SU-DHL-6 (cell line): ENCODE measurements around the gene CSF1R.

Experiments used
- H2AFZ ChIP-seq: fragments of 200-600 bp; sonication (generic); 2 replicates; pipeline ENCODE4 v1.6.1; 2014; ENCODE audit warnings: low read depth, mild to moderate bottlenecking, moderate library complexity, mixed read lengths, antibody characterized with exemption, low read length; ENCODE audit not compliant: severe bottlenecking
- H3F3A ChIP-seq: fragments of 200-600 bp; shearing (Covaris generic); 2 replicates; pipeline ENCODE4 v1.6.0; 2016; ENCODE audit warnings: antibody characterized with exemption, mild to moderate bottlenecking; ENCODE audit not compliant: insufficient read depth
- H3K27ac ChIP-seq: fragments of 200-600 bp; sonication (generic); 2 replicates; pipeline ENCODE4 v1.5.1; 2016; ENCODE audit warnings: low read depth, mild to moderate bottlenecking, low read length, moderate library complexity, mixed read lengths
- H3K27me3 ChIP-seq: fragments of 200-600 bp; sonication (generic), shearing (Covaris generic); 2 replicates; pipeline ENCODE4 v1.6.0; 2014; ENCODE audit warnings: mild to moderate bottlenecking, low read length
- H3K36me3 ChIP-seq: fragments of 200-600 bp; sonication (generic); 2 replicates; pipeline ENCODE4 v1.6.1; 2014; ENCODE audit warnings: mild to moderate bottlenecking, low read length, mixed read lengths
- H3K4me2 ChIP-seq: fragments of 300-600, 200-600 bp; shearing (Covaris generic), sonication (generic); 2 replicates; pipeline ENCODE4 v1.6.0; 2014; ENCODE audit warnings: low read length, low read depth, mild to moderate bottlenecking; ENCODE audit not compliant: poor library complexity, severe bottlenecking
- H3K4me3 ChIP-seq: fragments of 200-600 bp; sonication (generic); 2 replicates; pipeline ENCODE4 v1.5.1; 2014; ENCODE audit warnings: antibody characterized with exemption, low read length, mild to moderate bottlenecking, mixed read lengths; ENCODE audit not compliant: insufficient read depth, poor library complexity, severe bottlenecking
- H3K79me2 ChIP-seq: fragments of 200-600 bp; sonication (generic); 2 replicates; pipeline ENCODE4 v1.6.1; 2014; ENCODE audit warnings: mild to moderate bottlenecking, low read length, moderate library complexity; ENCODE audit not compliant: insufficient read depth
- H3K9ac ChIP-seq: fragments of 200-600 bp; sonication (generic); 2 replicates; pipeline ENCODE4 v1.7.0; 2014; ENCODE audit warnings: mild to moderate bottlenecking, low read length
- H3K9me2 ChIP-seq: fragments of 200-600 bp; sonication (generic); replicated peaks from 2 replicates; pipeline ENCODE4 v1.6.1; 2014; ENCODE audit warnings: low read length; ENCODE audit not compliant: insufficient read depth
- H3K9me3 ChIP-seq: fragments of 200-600 bp; sonication (generic); 2 replicates; pipeline ENCODE4 v1.6.1; 2014; ENCODE audit warnings: low read length, mixed read lengths; ENCODE audit not compliant: insufficient read depth
- H4K20me1 ChIP-seq: fragments of 200-600 bp; sonication (generic); 2 replicates; pipeline ENCODE4 v1.6.1; 2014; ENCODE audit warnings: low read depth, mild to moderate bottlenecking, antibody characterized with exemption, low read length, moderate library complexity, mixed read lengths
- EZH2phosphoT487 ChIP-seq: fragments of 200-600 bp; sonication (generic), shearing (Covaris generic); conservative IDR thresholded peaks from 2 replicates; pipeline ENCODE4 v1.6.1; 2018; ENCODE audit warnings: mild to moderate bottlenecking, antibody characterized with exemption, low read length, moderate library complexity, mixed read lengths
- TF ChIP-seq, protein P1 (sequence below): fragments of 200-600 bp; sonication (generic); IDR thresholded peaks from one replicate; pipeline ENCODE4 v1.5.1; 2017; ENCODE audit warnings: antibody characterized with exemption, mild to moderate bottlenecking, low read length, moderate library complexity; ENCODE audit not compliant: insufficient read depth, poor library complexity, severe bottlenecking

CSF1R gene

DNA sequence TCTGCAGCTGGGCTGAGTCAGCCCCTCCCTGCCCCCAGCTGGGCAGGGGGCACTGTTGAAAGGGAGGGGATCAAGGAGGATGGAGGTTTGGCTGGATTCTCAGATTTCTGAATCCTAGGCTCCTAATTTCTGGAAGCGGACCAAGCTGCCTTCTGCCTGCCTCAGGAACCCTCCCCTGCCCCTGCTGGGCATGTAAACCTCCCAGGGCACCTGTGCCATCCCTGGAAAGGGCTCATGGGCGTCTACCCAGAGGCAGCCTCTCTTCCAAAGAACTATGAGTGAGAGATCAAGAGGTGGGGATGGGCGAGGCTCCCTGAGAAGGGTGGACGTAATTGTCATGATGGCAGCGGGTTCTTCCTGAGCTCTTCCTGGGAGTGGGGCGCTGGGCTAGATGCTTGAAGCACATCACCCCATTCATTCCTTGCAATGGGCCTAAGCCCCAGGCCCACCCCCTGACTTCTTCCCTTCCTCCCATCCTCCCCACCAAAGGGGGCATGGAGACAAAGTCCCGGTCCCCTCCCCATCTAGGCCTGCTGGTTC lies 21.6 kb downstream of the CSF1R start:
- Histone ChIP-seq H3K9me3 (no peaks in the 10 kb centered on the region), H3K27ac (no peak overlapping the region), H3K9ac (no peak overlapping the region), H2AFZ (no peak overlapping the region), H3K9me2 (no peaks in the 10 kb centered on the region), H3K4me3 (no peak overlapping the region), H3F3A (no peaks in the 10 kb centered on the region), H3K36me3 (no peaks in the 10 kb centered on the region), H4K20me1 (no peaks in the 10 kb centered on the region), H3K27me3 (no peaks in the 10 kb centered on the region), H3K4me2 (no peak overlapping the region), H3K79me2 (no peaks in the 10 kb centered on the region)
- TF ChIP-seq, protein P1, sequence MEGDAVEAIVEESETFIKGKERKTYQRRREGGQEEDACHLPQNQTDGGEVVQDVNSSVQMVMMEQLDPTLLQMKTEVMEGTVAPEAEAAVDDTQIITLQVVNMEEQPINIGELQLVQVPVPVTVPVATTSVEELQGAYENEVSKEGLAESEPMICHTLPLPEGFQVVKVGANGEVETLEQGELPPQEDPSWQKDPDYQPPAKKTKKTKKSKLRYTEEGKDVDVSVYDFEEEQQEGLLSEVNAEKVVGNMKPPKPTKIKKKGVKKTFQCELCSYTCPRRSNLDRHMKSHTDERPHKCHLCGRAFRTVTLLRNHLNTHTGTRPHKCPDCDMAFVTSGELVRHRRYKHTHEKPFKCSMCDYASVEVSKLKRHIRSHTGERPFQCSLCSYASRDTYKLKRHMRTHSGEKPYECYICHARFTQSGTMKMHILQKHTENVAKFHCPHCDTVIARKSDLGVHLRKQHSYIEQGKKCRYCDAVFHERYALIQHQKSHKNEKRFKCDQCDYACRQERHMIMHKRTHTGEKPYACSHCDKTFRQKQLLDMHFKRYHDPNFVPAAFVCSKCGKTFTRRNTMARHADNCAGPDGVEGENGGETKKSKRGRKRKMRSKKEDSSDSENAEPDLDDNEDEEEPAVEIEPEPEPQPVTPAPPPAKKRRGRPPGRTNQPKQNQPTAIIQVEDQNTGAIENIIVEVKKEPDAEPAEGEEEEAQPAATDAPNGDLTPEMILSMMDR, result no peak
- TF ChIP-seq EZH2phosphoT487, result no peak

DNA sequence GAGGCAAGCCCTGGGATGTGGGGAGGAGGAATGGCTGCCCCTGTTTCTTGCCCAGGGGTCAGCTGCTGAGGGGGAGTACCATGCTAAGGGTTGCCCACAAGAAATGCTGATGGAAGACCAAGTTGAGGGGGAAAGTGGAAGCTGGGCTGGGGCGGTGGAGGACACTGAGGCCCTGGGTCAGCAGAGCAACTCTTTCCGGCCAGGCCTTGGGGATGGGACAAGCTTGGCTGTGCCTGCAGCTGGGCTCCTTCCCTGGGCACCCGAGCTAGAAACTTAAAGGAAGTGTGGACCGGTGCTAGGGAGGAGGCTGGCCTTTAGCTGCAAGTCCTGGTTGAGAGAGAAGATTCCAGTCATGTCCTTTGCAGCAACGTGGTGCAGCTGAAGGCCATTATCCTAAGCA lies 22.7 kb downstream of the CSF1R start:
- TF ChIP-seq, protein P1, result no peak
- no peak overlapping the region for H2AFZ ChIP-seq
- H3K9me2 ChIP-seq, result no peaks in the 10 kb centered on the region
- H3K27me3 ChIP-seq, result no peaks in the 10 kb centered on the region
- H3K9ac ChIP-seq, result no peak overlapping the region
- H4K20me1 ChIP-seq, result no peaks in the 10 kb centered on the region
- H3K79me2 ChIP-seq, result no peaks in the 10 kb centered on the region
- no peaks in the 10 kb centered on the region for H3K9me3 ChIP-seq
- H3K36me3 ChIP-seq, result no peaks in the 10 kb centered on the region
- H3K4me2 ChIP-seq, result no peak overlapping the region
- no peak overlapping the region for H3K27ac ChIP-seq
- H3K4me3 ChIP-seq, result no peak overlapping the region
- no peaks in the 10 kb centered on the region for H3F3A ChIP-seq

DNA sequence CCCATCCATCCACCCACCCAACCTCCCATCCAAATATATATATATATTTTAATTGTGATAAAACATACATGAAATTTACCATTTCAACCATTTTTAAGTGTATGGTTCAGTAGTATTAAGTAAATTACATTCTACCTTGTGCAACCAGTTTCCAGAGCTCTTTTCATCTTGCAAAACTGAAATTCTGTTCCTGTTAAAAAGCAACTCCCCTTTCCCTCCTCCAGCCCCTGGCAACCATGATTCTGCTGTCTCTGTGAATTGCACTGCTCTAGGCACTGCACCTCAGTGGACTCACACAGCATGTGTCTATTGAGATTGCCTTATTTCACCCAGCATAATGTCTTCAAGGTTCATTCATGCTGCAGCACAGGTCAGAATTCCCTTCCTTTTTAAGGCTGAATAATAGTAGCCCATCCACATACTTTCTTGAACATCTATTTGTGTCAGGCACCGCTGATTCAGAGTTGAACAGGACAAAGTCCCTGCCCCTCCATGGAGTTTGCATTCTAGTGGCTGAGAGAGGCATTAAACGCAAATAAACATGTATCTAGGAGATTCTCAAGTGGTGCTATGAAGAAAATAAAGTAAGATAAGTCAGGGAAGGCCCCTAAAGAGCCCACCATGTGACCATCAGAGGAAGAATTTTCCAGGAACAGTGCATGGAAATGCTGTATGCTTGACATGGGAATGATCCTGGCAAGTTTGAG lies 24.0 kb downstream of the CSF1R start:
- no peak overlapping the region for H3K4me2 ChIP-seq
- no peak overlapping the region for H3K27ac ChIP-seq
- no peaks in the 10 kb centered on the region for H3F3A ChIP-seq
- no peak overlapping the region for H2AFZ ChIP-seq
- no peaks in the 10 kb centered on the region for H3K36me3 ChIP-seq
- H3K9me2 ChIP-seq, result no peaks in the 10 kb centered on the region
- TF ChIP-seq EZH2phosphoT487, result no peak
- TF ChIP-seq, protein P1, result no peak
- H3K4me3 ChIP-seq, result no peak overlapping the region
- H4K20me1 ChIP-seq, result no peaks in the 10 kb centered on the region
- H3K9me3 ChIP-seq, result no peaks in the 10 kb centered on the region
- H3K9ac ChIP-seq, result no peak overlapping the region
- no peaks in the 10 kb centered on the region for H3K79me2 ChIP-seq
- H3K27me3 ChIP-seq, result no peaks in the 10 kb centered on the region
